ENCODE results near the gene ANKRD29. TPM values are rescaled to one million over a fixed set of nuclear protein-coding genes. Genes with fewer than 3 reads are reported as not detected.
"Not testable (repeated sequence)": the region's sequence is repeated elsewhere in the genome, so short reads cannot be mapped to it uniquely, and the experiment has no call there.

The ANKRD29 gene
- polyA plus RNA-seq, 4 donors = 0.47 to 1.2 (median 0.71) TPM

- DNase-seq (ENCODE audit: low read depth in 4 of 4, low spot score in 3 of 4) = peak in 1 of 4 donors; percentile 8
Observed at GRCh38 chr18:23585007-23585871, 77.5 kb downstream of the ANKRD29 start.

DNA sequence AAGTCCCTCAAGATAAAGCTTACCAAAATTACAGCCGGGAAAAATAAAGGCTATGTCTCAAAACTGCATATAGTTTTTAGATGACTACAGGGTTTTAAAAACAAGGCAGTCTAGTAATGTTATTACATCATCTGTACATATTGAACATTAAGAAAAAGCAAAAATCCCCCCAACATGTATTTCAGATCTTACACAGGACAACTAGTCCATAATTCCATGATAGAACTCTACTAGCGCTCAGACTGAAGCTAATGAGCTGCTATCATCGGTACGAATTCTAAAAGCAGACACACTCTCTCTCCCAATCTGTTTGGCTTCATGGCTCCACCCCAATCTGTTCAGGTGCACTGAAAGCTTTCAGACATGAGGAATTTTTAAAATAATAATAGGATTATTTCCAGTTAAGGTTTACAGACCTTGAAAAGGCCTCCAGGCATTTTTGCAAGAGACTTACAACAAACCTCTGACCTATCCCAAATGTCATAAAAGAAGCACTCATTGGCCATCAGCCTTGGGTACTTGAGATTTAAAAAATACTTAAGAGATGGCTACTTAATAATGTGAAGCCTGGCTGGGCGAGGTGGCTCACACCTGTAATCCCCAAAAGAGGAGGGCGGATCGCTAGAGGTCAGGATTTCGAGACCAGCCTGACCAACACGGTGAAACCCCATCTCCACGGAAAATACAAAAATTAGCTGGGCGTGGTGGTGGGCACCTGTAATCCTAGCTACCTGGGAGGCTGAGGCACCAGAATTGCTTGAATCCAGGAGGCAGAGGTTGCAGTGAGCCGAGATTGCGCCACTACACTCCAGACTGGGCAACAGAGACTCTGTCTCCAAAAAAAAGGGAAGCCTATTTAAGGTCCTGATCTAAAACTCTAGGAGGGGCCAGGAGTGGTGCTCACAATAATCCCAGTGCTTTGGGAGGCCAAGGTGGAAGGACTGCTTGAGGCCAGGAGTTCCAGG, 78.4 kb downstream of the ANKRD29 start:
- DNase-seq (ENCODE audit: low read depth in 4 of 4, low spot score in 3 of 4) = no peak

- DNase-seq (ENCODE audit: low read depth in 4 of 4, low spot score in 3 of 4) = no peak
Observed at GRCh38 chr18:23583071-23583865, 79.4 kb downstream of the ANKRD29 start.

DNA sequence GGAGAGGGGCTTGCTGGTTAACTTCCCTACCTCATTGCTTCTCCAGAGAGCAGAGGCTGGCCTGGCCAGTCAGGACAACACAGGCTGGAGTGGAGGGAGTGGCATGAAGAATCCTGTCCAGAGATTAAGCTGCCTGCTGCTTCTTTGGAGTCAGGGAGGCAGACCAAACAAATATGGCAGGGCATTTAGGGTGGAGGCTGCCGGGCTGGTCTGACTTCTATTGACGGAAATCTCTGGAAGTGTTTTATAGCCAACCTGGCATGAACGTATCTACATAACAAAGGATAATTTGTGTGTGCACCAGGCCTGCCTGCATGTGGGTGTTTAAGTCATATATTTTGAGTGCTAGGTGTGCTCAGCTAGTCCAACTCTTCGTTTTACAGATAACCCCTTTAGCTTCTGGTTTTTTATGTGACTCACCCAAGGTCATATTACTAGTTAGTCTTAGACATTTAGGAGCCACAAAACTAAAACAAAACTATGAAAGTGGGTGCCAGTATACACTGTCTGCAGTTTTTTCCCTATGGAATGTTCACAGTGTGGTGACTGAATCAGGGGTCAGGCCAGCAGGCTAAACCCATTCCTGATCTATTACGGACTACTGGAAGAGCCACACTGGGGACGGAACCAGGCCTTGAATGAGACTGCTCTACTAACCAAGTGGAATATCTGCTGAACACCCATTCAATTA, 81.9 kb downstream of the ANKRD29 start:
- no peak for DNase-seq (ENCODE audit: low read depth in 4 of 4, low spot score in 3 of 4)

GRCh38 chr18:23578891-23579653, 83.6 kb downstream of the ANKRD29 start:
- no peak for DNase-seq (ENCODE audit: low read depth in 4 of 4, low spot score in 3 of 4)

GRCh38 chr18:23578067-23578701, 84.5 kb downstream of the ANKRD29 start:
- no peak for DNase-seq (ENCODE audit: low read depth in 4 of 4, low spot score in 3 of 4)

- not testable (repeated sequence) for DNase-seq (ENCODE audit: low read depth in 4 of 4, low spot score in 3 of 4)
Observed at GRCh38 chr18:23577521-23577920, 85.2 kb downstream of the ANKRD29 start.

GRCh38 chr18:23575309-23575651, 87.4 kb downstream of the ANKRD29 start:
- DNase-seq (ENCODE audit: low read depth in 4 of 4, low spot score in 3 of 4) = no peak

GRCh38 chr18:23574611-23575308, 88.0 kb downstream of the ANKRD29 start:
- DNase-seq (ENCODE audit: low read depth in 4 of 4, low spot score in 3 of 4) = no peak

DNA sequence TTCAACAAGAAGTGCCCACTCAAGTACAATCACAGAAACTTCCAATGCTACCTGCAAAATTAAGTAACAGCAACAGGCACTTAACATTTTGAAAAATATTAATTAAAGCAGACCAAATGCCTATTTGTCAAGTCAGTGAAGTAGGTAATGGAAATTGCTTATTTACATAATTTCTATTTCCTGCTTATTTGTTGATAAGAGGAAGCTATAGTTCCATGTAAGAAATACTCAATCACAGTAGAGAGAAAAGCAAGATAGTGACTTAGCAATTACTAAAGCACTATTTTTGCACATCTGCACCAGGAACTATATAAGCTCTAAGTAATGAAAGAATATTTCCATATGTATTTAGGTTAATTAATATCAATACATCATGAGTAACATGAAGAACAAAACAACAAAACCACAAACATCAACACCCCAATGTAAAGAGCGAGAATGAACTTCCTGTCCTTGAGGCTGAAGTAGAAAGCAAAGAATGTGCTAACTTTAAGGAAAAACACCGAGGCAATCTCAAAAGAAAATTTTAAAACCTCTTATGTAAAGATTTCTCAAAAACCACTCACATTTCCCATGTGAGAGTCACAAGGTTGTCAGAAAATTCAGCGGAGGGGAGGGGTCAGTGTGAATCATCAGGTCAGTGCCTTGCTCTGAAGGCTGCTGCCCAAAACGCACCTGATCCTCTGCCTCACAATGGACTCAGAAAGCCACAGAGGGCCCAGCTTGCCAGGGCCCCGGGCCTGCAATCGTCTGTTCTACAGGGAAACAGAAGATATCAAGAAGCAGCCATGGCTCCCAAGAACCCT, 88.9 kb downstream of the ANKRD29 start:
- no peak for DNase-seq (ENCODE audit: low read depth in 4 of 4, low spot score in 3 of 4)

DNA sequence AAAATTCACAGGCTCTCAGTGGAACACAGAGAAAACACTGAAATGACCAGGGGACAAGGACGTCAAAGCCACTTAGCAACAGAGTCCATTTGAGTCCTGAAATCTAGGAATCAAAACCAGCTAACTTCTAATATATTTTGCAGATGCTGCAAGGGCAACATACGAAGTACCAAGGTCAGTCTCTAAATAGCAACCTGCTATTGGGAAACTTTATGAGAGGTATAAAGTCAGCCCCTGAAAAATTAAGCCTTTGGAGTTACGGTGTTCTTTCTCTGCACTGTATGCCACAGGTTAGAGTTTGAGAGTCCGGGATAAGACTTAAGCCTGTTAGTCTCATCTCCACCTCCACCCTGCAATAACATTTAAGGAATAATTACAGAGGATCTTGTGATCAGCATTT, 89.7 kb downstream of the ANKRD29 start:
- DNase-seq (ENCODE audit: low read depth in 4 of 4, low spot score in 3 of 4) = no peak

DNA sequence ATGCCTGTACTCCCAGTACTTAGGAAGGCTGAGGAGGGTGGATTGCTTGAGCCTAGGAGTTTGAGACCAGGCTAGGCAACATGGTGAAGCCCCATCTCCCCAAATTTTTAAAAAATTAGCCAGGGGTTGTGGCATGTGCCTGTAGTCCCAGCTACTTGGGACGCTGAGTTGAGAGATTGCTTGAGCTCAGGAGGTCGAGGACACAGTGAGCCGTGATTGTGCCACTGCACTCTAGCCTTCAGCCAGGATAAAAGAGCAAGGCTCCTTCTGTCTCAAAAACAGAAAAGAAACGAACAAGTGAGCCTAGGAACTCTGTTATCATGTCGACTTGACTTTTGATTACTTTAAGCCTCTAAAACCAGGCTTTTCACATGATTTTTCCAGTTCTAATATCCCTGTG, 90.1 kb downstream of the ANKRD29 start:
- no peak for DNase-seq (ENCODE audit: low read depth in 4 of 4, low spot score in 3 of 4)

DNA sequence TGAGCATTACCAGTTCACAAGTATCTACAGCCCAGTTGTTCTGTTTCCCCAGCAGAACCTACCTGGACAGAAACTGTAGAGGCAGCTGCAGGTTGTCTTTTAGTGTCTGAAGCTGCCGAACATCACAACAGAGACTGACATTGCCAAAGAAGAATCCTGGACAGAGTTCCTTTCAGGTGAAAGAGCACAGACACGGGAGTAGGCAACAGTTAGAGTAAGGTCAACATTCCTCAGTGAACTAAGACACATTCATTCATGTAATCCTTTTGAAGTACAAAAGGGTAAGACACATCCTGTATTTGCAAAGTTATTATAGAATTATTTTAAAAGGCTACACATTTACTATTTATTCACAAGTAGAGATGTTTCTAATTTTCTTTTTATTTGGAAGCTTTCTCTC, 90.7 kb downstream of the ANKRD29 start:
- DNase-seq (ENCODE audit: low read depth in 4 of 4, low spot score in 3 of 4) = no peak

DNA sequence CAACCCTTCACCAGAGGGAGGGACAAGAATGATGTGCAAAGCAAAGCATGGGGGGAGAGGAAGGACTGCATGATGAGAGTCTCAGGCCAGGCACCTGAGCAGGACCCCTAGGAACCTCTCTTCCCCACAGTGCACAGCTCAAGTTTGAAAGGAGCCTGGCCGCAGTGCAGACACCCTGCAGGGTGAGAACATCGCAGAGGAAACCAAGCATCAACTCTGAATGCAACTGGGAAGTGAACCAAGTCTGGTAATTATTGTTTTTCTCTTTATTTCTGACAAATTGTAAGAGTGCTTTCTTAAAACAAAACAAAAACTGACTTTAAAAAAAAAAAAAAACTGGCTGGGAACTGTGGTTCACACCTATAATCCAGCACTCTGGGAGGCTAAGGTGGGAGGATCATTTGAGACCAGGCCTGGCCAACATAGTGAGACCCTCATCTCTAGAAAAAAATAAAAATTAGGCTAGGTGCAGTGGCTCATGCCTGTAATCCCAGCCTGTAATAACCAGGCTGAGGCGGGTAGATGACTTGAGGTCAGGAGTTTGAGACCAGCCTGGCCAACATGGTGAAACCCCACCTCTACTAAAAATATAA, 91.7 kb downstream of the ANKRD29 start:
- DNase-seq (ENCODE audit: low read depth in 4 of 4, low spot score in 3 of 4) = no peak

GRCh38 chr18:23569299-23570063, 93.2 kb downstream of the ANKRD29 start:
- DNase-seq (ENCODE audit: low read depth in 4 of 4, low spot score in 3 of 4) = no peak

All from right renal pelvis (tissue), 4 donors.